B cell (primary cell): ENCODE measurements around the gene TNIP1.

Experiments
- CTCF ChIP-seq: fragments of 200-600 bp; IDR thresholded peaks from one replicate; pipeline ENCODE4 v1.8.0; 2022; ENCODE audit warnings: antibody characterized with exemption, mild to moderate bottlenecking
- EZH2 ChIP-seq: IDR thresholded peaks from 2 replicates; pipeline ENCODE4 v1.6.1; 2012; ENCODE audit warnings: borderline replicate concordance, low read depth, mild to moderate bottlenecking, moderate library complexity, low read length; ENCODE audit not compliant: insufficient read depth, poor library complexity, severe bottlenecking

DNA sequence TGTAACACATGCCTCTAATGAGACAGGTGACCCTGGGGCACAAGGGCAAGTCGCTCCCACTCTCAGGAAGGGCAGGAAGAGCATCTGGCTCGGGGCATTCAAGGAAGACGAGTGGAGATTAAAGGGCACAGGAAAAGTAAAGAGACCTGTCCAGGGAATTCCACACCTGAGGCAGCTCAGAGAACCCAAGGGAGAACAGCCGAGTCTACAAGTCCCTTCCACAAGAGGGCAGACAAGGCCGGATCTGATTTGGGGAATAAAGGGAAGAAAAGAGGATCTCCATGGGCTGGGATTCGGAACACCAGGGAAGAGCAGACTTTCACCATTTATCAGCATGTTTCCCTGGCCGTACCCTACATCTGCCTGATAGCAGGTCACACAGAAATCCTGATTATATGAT is 32.3 kb downstream of the TNIP1 start:
- TF ChIP-seq EZH2 (no peak), CTCF (no peak)
